SK-N-SH (cell line): ENCODE data around the gene PYGO2. TPM values are rescaled to one million over a fixed set of nuclear protein-coding genes. Genes with fewer than 3 reads are reported as not detected.

Experiments used
- CTCF ChIA-PET: fragments of 300-600, 350-600 bp; formaldehyde crosslinking; extraction: SDS; loops from one replicate; lab custom pipeline; 2021; lab: Yijun Ruan, JAX
- POLR2A ChIA-PET: fragments of 350-600 bp; sonication (Branson Sonifier 250); formaldehyde crosslinking; extraction: SDS; loops from one replicate; lab custom pipeline; 2020; ENCODE audit warnings: antibody characterized with exemption, inconsistent platforms; lab: Yijun Ruan, JAX
- DNase-seq: peaks from one replicate; pipeline ENCODE4 v3.0.0; 2012
- H2AFZ ChIP-seq: fragments of 200-600 bp; sonication (generic); 2 replicates; pipeline ENCODE4 v1.8.1; 2016; ENCODE audit warnings: antibody characterized with exemption, mild to moderate bottlenecking, low read depth
- H3F3A ChIP-seq: fragments of 200-600 bp; sonication (generic); replicated peaks from 2 replicates; pipeline ENCODE3; 2016; ENCODE audit warnings: antibody characterized with exemption, mild to moderate bottlenecking; ENCODE audit not compliant: insufficient read depth
- H3K27ac ChIP-seq, 2 experiments: fragments of 200-500 bp in 1 of 2; fragments of 200-600 bp in 1 of 2; sonication (Bioruptor generic) in 1 of 2; sonication (generic), shearing (Covaris generic) in 1 of 2; 2 replicates each; pipeline versions ENCODE4 v1.5.1 to v1.6.1; 2014 to 2016; ENCODE audit warnings: low read depth in 2 of 2, inconsistent platforms in 1 of 2, low read length in 1 of 2, mild to moderate bottlenecking in 1 of 2, mixed read lengths in 1 of 2
- H3K27me3 ChIP-seq: fragments of 200-600 bp; sonication (generic), shearing (Covaris generic); 2 replicates; pipeline ENCODE4 v1.6.1; 2016; ENCODE audit warnings: mixed run types; ENCODE audit not compliant: insufficient read depth
- H3K36me3 ChIP-seq, 2 experiments: fragments of 200-500 bp in 1 of 2; fragments of 200-600 bp in 1 of 2; sonication (Bioruptor generic) in 1 of 2; sonication (generic) in 1 of 2; replicated peaks in 1 of 2; 2 replicates each; pipeline versions ENCODE3 to v1.5.1; 2014 to 2016; ENCODE audit warnings: low read length in 1 of 2, mild to moderate bottlenecking in 1 of 2; ENCODE audit not compliant: insufficient read depth in 2 of 2, control insufficient read depth in 1 of 2
- H3K4me1 ChIP-seq, 2 experiments: fragments of 200-500 bp in 1 of 2; fragments of 200-600 bp in 1 of 2; sonication (Bioruptor generic) in 1 of 2; sonication (generic), shearing (Covaris generic) in 1 of 2; 2 replicates each; pipeline versions ENCODE4 v1.5.1 to v1.6.1; 2014 to 2016; ENCODE audit warnings: low read depth in 1 of 2, low read length in 1 of 2, mixed run types in 1 of 2; ENCODE audit not compliant: insufficient read depth in 2 of 2, control insufficient read depth in 1 of 2
- H3K4me2 ChIP-seq: fragments of 200-600 bp; sonication (generic), shearing (Covaris generic); 2 replicates; pipeline ENCODE4 v1.6.1; 2017; ENCODE audit warnings: mixed run types
- H3K4me3 ChIP-seq, 2 experiments: fragments of 200-500 bp in 1 of 2; fragments of 200-600 bp in 1 of 2; sonication (Bioruptor generic) in 1 of 2; sonication (generic), shearing (Covaris generic) in 1 of 2; 2 replicates each; pipeline versions ENCODE4 v1.5.1 to v1.8.1; 2014 to 2016; ENCODE audit warnings: low read depth in 2 of 2, inconsistent platforms in 1 of 2, low read length in 1 of 2, mild to moderate bottlenecking in 1 of 2, mixed read lengths in 1 of 2, moderate library complexity in 1 of 2
- H3K79me2 ChIP-seq: fragments of 200-600 bp; sonication (generic); 2 replicates; pipeline ENCODE4 v1.8.1; 2017; ENCODE audit warnings: mild to moderate bottlenecking; ENCODE audit not compliant: insufficient read depth
- H3K9ac ChIP-seq: fragments of 200-600 bp; sonication (generic); 2 replicates; pipeline ENCODE4 v1.6.1; 2017; ENCODE audit warnings: mixed run types
- H3K9me2 ChIP-seq: fragments of 200-600 bp; sonication (generic); 2 replicates; pipeline ENCODE4 v1.6.1; 2017; ENCODE audit warnings: mixed run types
- H3K9me3 ChIP-seq: fragments of 200-600 bp; sonication (generic); 2 replicates; pipeline ENCODE4 v1.6.1; 2017; ENCODE audit warnings: mixed run types, mild to moderate bottlenecking, moderate library complexity
- H4K20me1 ChIP-seq: fragments of 200-600 bp; sonication (generic); 2 replicates; pipeline ENCODE4 v1.6.1; 2017; ENCODE audit warnings: mild to moderate bottlenecking, mixed run types; ENCODE audit not compliant: insufficient read depth
- CHD2 ChIP-seq: fragments of 150-350 bp; IDR thresholded peaks from 2 replicates; pipeline ENCODE4 v1.6.1; 2018; ENCODE audit warnings: low read length; ENCODE audit not compliant: partially characterized antibody
- EP300 ChIP-seq, 2 experiments: IDR thresholded peaks; 2 replicates each; pipeline versions ENCODE4 v1.4.0 to v1.6.1; 2012; ENCODE audit warnings: borderline replicate concordance in 1 of 2, low read depth in 1 of 2, low read length in 1 of 2
- FOSL2 ChIP-seq: IDR thresholded peaks from 2 replicates; pipeline ENCODE4 v1.4.0; 2012; ENCODE audit warnings: low read depth, mild to moderate bottlenecking, moderate library complexity, borderline replicate concordance
- FOXJ3 ChIP-seq: sonication (generic); formaldehyde crosslinking; IDR thresholded peaks from 2 replicates; pipeline ENCODE4 v1.5.1; 2020; ENCODE audit warnings: mild to moderate bottlenecking, missing genetic modification reagents
- FOXM1 ChIP-seq: IDR thresholded peaks from 2 replicates; pipeline ENCODE4 v1.4.0; 2012; ENCODE audit warnings: low read depth, mild to moderate bottlenecking
- GATA2 ChIP-seq: sonication (generic); formaldehyde crosslinking; IDR thresholded peaks from 2 replicates; pipeline ENCODE4 v1.5.0; 2020; ENCODE audit warnings: mild to moderate bottlenecking, missing genetic modification reagents
- JUND ChIP-seq: IDR thresholded peaks from 2 replicates; pipeline ENCODE4 v1.4.0; 2012
- MAX ChIP-seq: IDR thresholded peaks from 2 replicates; pipeline ENCODE4 v1.4.0; 2012; ENCODE audit warnings: low read depth
- MEF2A ChIP-seq: IDR thresholded peaks from 2 replicates; pipeline ENCODE4 v1.4.0; 2012; ENCODE audit warnings: low read depth, borderline replicate concordance
- MXI1 ChIP-seq: IDR thresholded peaks from 2 replicates; pipeline ENCODE4 v1.6.1; 2012; ENCODE audit warnings: mild to moderate bottlenecking, low read depth, low read length, improper control_type of control experiment
- POLR2AphosphoS5 ChIP-seq: IDR thresholded peaks from 2 replicates; pipeline ENCODE4 v1.6.1; 2012; ENCODE audit warnings: low read depth, low read length
- RCOR1 ChIP-seq: fragments of 150-350 bp; IDR thresholded peaks from 2 replicates; pipeline ENCODE4 v1.6.1; 2017; ENCODE audit warnings: antibody characterized with exemption, low read length
- REST ChIP-seq: IDR thresholded peaks from 2 replicates; pipeline ENCODE4 v1.6.1; 2012; ENCODE audit warnings: mild to moderate bottlenecking, low read depth, low read length, moderate library complexity
- RFX5 ChIP-seq: IDR thresholded peaks from 2 replicates; pipeline ENCODE4 v1.6.1; 2012; ENCODE audit warnings: mild to moderate bottlenecking, improper control_type of control experiment, low read length
- TAF1 ChIP-seq: IDR thresholded peaks from 2 replicates; pipeline ENCODE4 v1.6.1; 2012; ENCODE audit warnings: low read depth, mild to moderate bottlenecking, low read length, moderate library complexity, borderline replicate concordance
- TCF12 ChIP-seq: IDR thresholded peaks from 2 replicates; pipeline ENCODE4 v1.4.0; 2012
- TEAD4 ChIP-seq: IDR thresholded peaks from 2 replicates; pipeline ENCODE4 v1.4.0; 2012; ENCODE audit warnings: mild to moderate bottlenecking, borderline replicate concordance; ENCODE audit not compliant: insufficient read depth
- ZBTB33 ChIP-seq: IDR thresholded peaks from 2 replicates; pipeline ENCODE4 v1.4.0; 2012; ENCODE audit warnings: low read depth, borderline replicate concordance
- WGBS: methylation state at CpG from one replicate; pipeline ENCODE4 v1.1.6; 2017; ENCODE audit warnings: low lambda C conversion rate; 5-methylcytosine and 5-hydroxymethylcytosine counted together
- polyA plus RNA-seq, 3 experiments: library from polyadenylated mRNA; depleted of rRNA; stranded (reverse); fragments of >200 nt; gene quantifications; 2 replicates each; pipeline ENCODE4 v1.2.3, GENCODE V29; 2012
- TF ChIP-seq, protein P1 (sequence below): fragments of 150-350 bp; IDR thresholded peaks from 2 replicates; pipeline ENCODE4 v1.6.1; 2016; ENCODE audit warnings: mild to moderate bottlenecking, low read depth, low read length
- TF ChIP-seq, protein P2 (sequence below): fragments of 150-350 bp; IDR thresholded peaks from 2 replicates; pipeline ENCODE4 v1.6.1; 2017; ENCODE audit warnings: antibody characterized with exemption, low read length, low read depth, borderline replicate concordance
- TF ChIP-seq, protein P3 (sequence below): fragments of 200-600 bp; sonication (generic); IDR thresholded peaks from 2 replicates; pipeline ENCODE4 v1.6.1; 2017; ENCODE audit warnings: antibody characterized with exemption, mild to moderate bottlenecking, moderate library complexity

The PYGO2 gene
- polyA plus RNA-seq, 1 of the 3 experiments (the other 2 are of a cell fraction): 23.3 TPM

DNA sequence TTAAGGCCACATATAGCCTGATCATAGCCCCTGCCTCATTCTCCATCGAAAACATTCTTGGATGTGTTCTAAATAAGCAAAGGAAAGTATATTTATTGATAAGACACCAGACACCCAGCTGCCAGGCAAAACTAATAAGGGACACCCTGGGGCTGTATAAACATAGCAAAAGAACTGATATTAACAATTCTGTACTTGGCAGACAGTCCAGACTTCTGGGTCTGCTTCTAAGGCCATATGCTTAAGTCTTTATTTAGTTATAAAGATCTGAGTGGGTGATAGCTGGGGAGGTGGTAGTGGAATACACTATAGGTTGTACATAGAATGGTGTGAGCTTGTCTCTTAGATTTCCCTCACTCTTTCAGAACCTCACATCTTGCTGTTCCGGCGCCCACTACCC lies 16.8 kb upstream of the PYGO2 start:
- Histone ChIP-seq H3K9me3 (no peaks in the 10 kb centered on the region), H3K27ac (peak overlapping the region; percentile 99 to 100; a peak in 3 of 4 replicates), H3K9ac (no peak overlapping the region), H3F3A (peaks cover 21% of the 10 kb centered on the region), H2AFZ (no peak overlapping the region), H3K27me3 (no peaks in the 10 kb centered on the region), H3K36me3 (peaks cover 7 to 10% of the 10 kb centered on the region in 2 experiments), H4K20me1 (no peaks in the 10 kb centered on the region), H3K4me2 (no peak overlapping the region), H3K4me1 (peaks cover 17 to 35% of the 10 kb centered on the region in 2 experiments; a peak in 3 of 4 replicates), H3K4me3 (no peak overlapping the region), H3K9me2 (no peaks in the 10 kb centered on the region), H3K79me2 (peaks cover 73% of the 10 kb centered on the region)
- TF ChIP-seq GATA2 (CRISPR knock-in tag) (peak; percentile 91), FOSL2 (no peak), TAF1 (no peak), EP300 (IDR thresholded peaks at IDR 0.05; ENCODE audit: borderline replicate concordance in 1 of 2, low read depth in 1 of 2, low read length in 1 of 2) (peak in 1 of 2 experiments; percentile 99; a peak in 2 of 4 replicates), TCF12 (peak; percentile 55), RFX5 (no peak), POLR2AphosphoS5 (no peak), TEAD4 (0 out of 2 replicates have a peak, but pooled peaks have one; percentile 27), FOXJ3 (CRISPR knock-in tag) (peak; percentile 93), FOXM1 (no peak), MAX (no peak), CHD2 (peak; percentile 69), JUND (no peak), RCOR1 (peak; percentile 94), REST (no peak), MXI1 (peak; percentile 44; the same call in 1 of the 2 replicates), ZBTB33 (no peak), MEF2A (no peak)
- TF ChIP-seq, protein P1, sequence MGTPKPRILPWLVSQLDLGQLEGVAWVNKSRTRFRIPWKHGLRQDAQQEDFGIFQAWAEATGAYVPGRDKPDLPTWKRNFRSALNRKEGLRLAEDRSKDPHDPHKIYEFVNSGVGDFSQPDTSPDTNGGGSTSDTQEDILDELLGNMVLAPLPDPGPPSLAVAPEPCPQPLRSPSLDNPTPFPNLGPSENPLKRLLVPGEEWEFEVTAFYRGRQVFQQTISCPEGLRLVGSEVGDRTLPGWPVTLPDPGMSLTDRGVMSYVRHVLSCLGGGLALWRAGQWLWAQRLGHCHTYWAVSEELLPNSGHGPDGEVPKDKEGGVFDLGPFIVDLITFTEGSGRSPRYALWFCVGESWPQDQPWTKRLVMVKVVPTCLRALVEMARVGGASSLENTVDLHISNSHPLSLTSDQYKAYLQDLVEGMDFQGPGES: no peak
- TF ChIP-seq, protein P2, sequence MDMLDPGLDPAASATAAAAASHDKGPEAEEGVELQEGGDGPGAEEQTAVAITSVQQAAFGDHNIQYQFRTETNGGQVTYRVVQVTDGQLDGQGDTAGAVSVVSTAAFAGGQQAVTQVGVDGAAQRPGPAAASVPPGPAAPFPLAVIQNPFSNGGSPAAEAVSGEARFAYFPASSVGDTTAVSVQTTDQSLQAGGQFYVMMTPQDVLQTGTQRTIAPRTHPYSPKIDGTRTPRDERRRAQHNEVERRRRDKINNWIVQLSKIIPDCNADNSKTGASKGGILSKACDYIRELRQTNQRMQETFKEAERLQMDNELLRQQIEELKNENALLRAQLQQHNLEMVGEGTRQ: no peak
- TF ChIP-seq, protein P3, sequence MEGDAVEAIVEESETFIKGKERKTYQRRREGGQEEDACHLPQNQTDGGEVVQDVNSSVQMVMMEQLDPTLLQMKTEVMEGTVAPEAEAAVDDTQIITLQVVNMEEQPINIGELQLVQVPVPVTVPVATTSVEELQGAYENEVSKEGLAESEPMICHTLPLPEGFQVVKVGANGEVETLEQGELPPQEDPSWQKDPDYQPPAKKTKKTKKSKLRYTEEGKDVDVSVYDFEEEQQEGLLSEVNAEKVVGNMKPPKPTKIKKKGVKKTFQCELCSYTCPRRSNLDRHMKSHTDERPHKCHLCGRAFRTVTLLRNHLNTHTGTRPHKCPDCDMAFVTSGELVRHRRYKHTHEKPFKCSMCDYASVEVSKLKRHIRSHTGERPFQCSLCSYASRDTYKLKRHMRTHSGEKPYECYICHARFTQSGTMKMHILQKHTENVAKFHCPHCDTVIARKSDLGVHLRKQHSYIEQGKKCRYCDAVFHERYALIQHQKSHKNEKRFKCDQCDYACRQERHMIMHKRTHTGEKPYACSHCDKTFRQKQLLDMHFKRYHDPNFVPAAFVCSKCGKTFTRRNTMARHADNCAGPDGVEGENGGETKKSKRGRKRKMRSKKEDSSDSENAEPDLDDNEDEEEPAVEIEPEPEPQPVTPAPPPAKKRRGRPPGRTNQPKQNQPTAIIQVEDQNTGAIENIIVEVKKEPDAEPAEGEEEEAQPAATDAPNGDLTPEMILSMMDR: no peak
- POLR2A ChIA-PET: interaction anchor here (1.2 to 2.8 kb wide), 8 partner anchors 8 to 73 kb away, joined by 3 to 25 read pairs (median 4); partner anchors contain the start of genes ADAM15, LENEP, PBXIP1 and PYGO2
- WGBS: 72% methylated on average over 3 of the region's 3 CpGs
- no peak for DNase-seq
- CTCF ChIA-PET: interaction anchor here (0.9 to 37.5 kb wide), 6 partner anchors 17 to 83 kb away, joined by 3 to 640 read pairs (median 5); partner anchors contain the start of genes ADAM15, LENEP, PYGO2 and ZBTB7B
